Measurements from ENCODE around the gene PRPSAP1.

The PRPSAP1 gene

GRCh38 chr17:76296889-76297288 is 56.8 kb downstream of the PRPSAP1 start:
- no peaks in the 10 kb centered on the region for H3K4me1 ChIP-seq (ENCODE audit: insufficient read depth, poor library complexity, severe bottlenecking)

DNA sequence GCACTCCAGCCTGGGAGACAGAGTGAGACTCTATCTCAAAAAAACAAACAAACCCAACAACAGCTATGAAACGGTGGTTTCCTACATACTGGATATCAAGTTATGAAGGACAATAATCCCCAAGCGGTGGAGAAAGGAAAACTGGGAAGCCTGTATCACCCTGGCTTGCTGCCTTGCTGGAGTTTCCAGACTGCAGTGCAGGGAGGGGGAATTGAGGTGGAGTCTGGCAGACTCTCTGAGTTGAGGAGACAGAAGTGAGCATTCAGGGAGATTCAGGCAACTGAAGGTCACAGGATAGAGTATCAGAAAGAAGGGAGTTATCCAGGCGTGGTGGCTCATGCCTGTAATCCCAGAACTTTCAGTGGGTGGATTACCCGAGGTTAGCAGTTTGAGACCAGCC is 57.5 kb downstream of the PRPSAP1 start:
- no peaks in the 10 kb centered on the region for H3K27me3 ChIP-seq (ENCODE audit: insufficient read depth, poor library complexity, severe bottlenecking)
- no peaks in the 10 kb centered on the region for H3K9me3 ChIP-seq (ENCODE audit: severe bottlenecking)
- ATAC-seq (ENCODE audit: low read depth) (no peak), DNase-seq (ENCODE audit: low spot score) (no peak)
- H3K27ac ChIP-seq (ENCODE audit: poor library complexity, severe bottlenecking) = no peak overlapping the region
- no peaks in the 10 kb centered on the region for H3K4me1 ChIP-seq (ENCODE audit: insufficient read depth, poor library complexity, severe bottlenecking)
- no peaks in the 10 kb centered on the region; the same call in 1 of the 2 replicates for H3K36me3 ChIP-seq (ENCODE audit: low read depth)
- TF ChIP-seq, protein P1, sequence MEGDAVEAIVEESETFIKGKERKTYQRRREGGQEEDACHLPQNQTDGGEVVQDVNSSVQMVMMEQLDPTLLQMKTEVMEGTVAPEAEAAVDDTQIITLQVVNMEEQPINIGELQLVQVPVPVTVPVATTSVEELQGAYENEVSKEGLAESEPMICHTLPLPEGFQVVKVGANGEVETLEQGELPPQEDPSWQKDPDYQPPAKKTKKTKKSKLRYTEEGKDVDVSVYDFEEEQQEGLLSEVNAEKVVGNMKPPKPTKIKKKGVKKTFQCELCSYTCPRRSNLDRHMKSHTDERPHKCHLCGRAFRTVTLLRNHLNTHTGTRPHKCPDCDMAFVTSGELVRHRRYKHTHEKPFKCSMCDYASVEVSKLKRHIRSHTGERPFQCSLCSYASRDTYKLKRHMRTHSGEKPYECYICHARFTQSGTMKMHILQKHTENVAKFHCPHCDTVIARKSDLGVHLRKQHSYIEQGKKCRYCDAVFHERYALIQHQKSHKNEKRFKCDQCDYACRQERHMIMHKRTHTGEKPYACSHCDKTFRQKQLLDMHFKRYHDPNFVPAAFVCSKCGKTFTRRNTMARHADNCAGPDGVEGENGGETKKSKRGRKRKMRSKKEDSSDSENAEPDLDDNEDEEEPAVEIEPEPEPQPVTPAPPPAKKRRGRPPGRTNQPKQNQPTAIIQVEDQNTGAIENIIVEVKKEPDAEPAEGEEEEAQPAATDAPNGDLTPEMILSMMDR (IDR thresholded peaks at IDR 0.05; ENCODE audit: poor library complexity, severe bottlenecking) = no peak
- no peak overlapping the region for H3K4me3 ChIP-seq (ENCODE audit: severe bottlenecking)

More at GRCh38 chr17:76296889-76297288, 56.8 kb downstream of the PRPSAP1 start:
- Histone ChIP-seq H3K36me3 (ENCODE audit: low read depth) (no peaks in the 10 kb centered on the region; the same call in 1 of the 2 replicates), H3K27ac (ENCODE audit: poor library complexity, severe bottlenecking) (no peak overlapping the region), H3K27me3 (ENCODE audit: insufficient read depth, poor library complexity, severe bottlenecking) (no peaks in the 10 kb centered on the region), H3K4me3 (ENCODE audit: severe bottlenecking) (no peak overlapping the region), H3K9me3 (ENCODE audit: severe bottlenecking) (no peaks in the 10 kb centered on the region)
- no peak for DNase-seq (ENCODE audit: low spot score)
- no peak for ATAC-seq (ENCODE audit: low read depth)
- TF ChIP-seq, protein P1 (IDR thresholded peaks at IDR 0.05; ENCODE audit: poor library complexity, severe bottlenecking) = no peak

DNA sequence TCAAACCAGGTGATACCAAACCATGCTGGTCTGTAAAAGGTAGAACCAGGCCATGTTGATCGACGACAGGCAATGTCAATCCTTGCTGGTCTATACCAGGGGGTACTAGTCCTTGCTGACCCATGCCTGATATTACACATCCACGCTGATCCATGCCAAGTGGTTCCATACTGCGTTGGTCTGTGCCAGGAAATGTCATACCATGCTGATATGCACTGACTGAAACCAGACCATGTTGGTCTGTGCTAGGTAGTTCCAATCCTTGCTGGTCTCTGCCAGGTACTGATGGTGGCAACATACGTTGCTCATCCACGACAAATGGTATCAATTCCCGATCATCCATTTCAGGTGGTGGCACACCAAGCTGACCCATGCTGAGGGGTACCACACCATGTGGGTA is 60.6 kb downstream of the PRPSAP1 start:
- DNase-seq (ENCODE audit: low spot score) = no peak
- TF ChIP-seq, protein P1 (IDR thresholded peaks at IDR 0.05; ENCODE audit: poor library complexity, severe bottlenecking) = no peak
- Histone ChIP-seq H3K4me3 (ENCODE audit: severe bottlenecking) (no peak overlapping the region), H3K27ac (ENCODE audit: poor library complexity, severe bottlenecking) (no peak overlapping the region), H3K9me3 (ENCODE audit: severe bottlenecking) (no peaks in the 10 kb centered on the region), H3K27me3 (ENCODE audit: insufficient read depth, poor library complexity, severe bottlenecking) (no peaks in the 10 kb centered on the region), H3K36me3 (ENCODE audit: low read depth) (no peaks in the 10 kb centered on the region; the same call in 1 of the 2 replicates), H3K4me1 (ENCODE audit: insufficient read depth, poor library complexity, severe bottlenecking) (no peaks in the 10 kb centered on the region)
- ATAC-seq (ENCODE audit: low read depth) = no peak

GRCh38 chr17:76292567-76292966 is 61.1 kb downstream of the PRPSAP1 start:
- DNase-seq (ENCODE audit: low spot score) = no peak
- no peaks in the 10 kb centered on the region; the same call in 1 of the 2 replicates for H3K36me3 ChIP-seq (ENCODE audit: low read depth)
- no peaks in the 10 kb centered on the region for H3K4me1 ChIP-seq (ENCODE audit: insufficient read depth, poor library complexity, severe bottlenecking)
- H3K27ac ChIP-seq (ENCODE audit: poor library complexity, severe bottlenecking) = no peak overlapping the region
- no peak overlapping the region for H3K4me3 ChIP-seq (ENCODE audit: severe bottlenecking)
- TF ChIP-seq, protein P1 (IDR thresholded peaks at IDR 0.05; ENCODE audit: poor library complexity, severe bottlenecking) = no peak
- H3K27me3 ChIP-seq (ENCODE audit: insufficient read depth, poor library complexity, severe bottlenecking) = no peaks in the 10 kb centered on the region
- no peak for ATAC-seq (ENCODE audit: low read depth)
- H3K9me3 ChIP-seq (ENCODE audit: severe bottlenecking) = no peaks in the 10 kb centered on the region

DNA sequence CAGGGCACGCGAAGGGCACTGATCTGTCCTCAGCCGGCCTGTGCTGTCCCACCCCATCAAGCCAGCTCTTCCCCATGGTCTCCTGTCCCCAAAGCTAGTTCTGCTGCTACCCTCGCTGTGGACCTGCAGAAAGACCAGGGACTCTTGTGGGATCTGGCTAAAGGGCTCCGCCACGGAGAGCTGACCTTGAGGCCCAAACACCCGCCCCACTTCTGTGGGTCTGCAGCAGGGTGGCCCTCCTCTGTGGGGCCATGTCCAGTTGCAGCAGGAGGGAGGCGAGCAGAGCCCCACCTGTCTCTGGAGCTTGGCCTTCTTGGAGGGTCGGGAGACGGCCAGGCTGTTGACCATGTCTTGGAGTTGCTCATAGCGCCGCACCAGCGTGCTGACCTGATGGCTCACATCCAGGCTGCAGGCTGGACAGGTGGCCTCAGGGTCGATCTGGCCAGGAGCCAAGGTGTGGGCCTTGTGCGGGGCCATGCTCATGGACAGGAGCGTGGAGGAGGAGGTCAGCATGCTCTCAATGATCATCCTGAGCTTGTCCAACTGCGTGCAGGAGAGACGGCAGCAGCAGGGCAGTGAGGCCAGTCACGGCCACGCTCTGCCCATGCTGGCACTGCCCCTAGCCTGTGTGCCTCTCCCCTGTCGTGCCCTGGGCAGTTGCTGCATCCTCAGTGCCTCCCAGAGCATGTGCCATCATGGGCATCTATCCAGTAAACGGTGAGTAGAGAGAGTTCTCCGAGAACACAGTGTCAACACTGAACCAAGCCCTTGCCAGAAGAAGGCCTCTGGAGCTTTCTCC is 71.9 kb downstream of the PRPSAP1 start:
- no peaks in the 10 kb centered on the region for H3K9me3 ChIP-seq (ENCODE audit: severe bottlenecking)
- ATAC-seq (ENCODE audit: low read depth) (no peak), DNase-seq (ENCODE audit: low spot score) (no peak)
- H3K27me3 ChIP-seq (ENCODE audit: insufficient read depth, poor library complexity, severe bottlenecking) = no peaks in the 10 kb centered on the region
- no peak overlapping the region for H3K4me3 ChIP-seq (ENCODE audit: severe bottlenecking)
- no peaks in the 10 kb centered on the region for H3K36me3 ChIP-seq (ENCODE audit: low read depth)
- H3K4me1 ChIP-seq (ENCODE audit: insufficient read depth, poor library complexity, severe bottlenecking) = no peaks in the 10 kb centered on the region
- no peak overlapping the region for H3K27ac ChIP-seq (ENCODE audit: poor library complexity, severe bottlenecking)
- TF ChIP-seq, protein P1 (IDR thresholded peaks at IDR 0.05; ENCODE audit: poor library complexity, severe bottlenecking) = no peak
